H9 (cell line): ENCODE data around the gene PPP2CA. TPM values are rescaled to one million over a fixed set of nuclear protein-coding genes. Genes with fewer than 3 reads are reported as not detected.

ENCODE experiments used
- DNase-seq: peaks from one replicate; pipeline ENCODE4 v3.0.0-alpha.2; 2017
- H2AFZ ChIP-seq: one replicate; pipeline ENCODE4 v1.6.1; 2013; ENCODE audit warnings: mild to moderate bottlenecking, low read length, control low read depth, moderate library complexity
- H2AK5ac ChIP-seq: 2 replicates; pipeline ENCODE4 v1.6.1; 2013; ENCODE audit warnings: low read length, control low read depth, mixed read lengths; ENCODE audit not compliant: insufficient read length
- H2BK120ac ChIP-seq: one replicate; pipeline ENCODE4 v1.6.1; 2013; ENCODE audit warnings: low read depth, mild to moderate bottlenecking, low read length, control low read depth, inconsistent platforms; ENCODE audit not compliant: poor library complexity, severe bottlenecking
- H2BK12ac ChIP-seq: 2 replicates; pipeline ENCODE4 v1.6.1; 2013; ENCODE audit warnings: low read length, control low read depth, mixed read lengths, low read depth; ENCODE audit not compliant: insufficient read length
- H2BK15ac ChIP-seq: 2 replicates; pipeline ENCODE4 v1.6.1; 2013; ENCODE audit warnings: low read depth, low read length, control low read depth
- H2BK20ac ChIP-seq: one replicate; pipeline ENCODE4 v1.6.1; 2013; ENCODE audit warnings: low read depth, mild to moderate bottlenecking, low read length, control low read depth, inconsistent platforms; ENCODE audit not compliant: poor library complexity, severe bottlenecking
- H2BK5ac ChIP-seq: 2 replicates; pipeline ENCODE4 v1.6.1; 2013; ENCODE audit warnings: low read length, control low read depth, mixed read lengths; ENCODE audit not compliant: insufficient read length
- H3K14ac ChIP-seq: 2 replicates; pipeline ENCODE4 v1.6.1; 2013; ENCODE audit warnings: low read length, control low read depth; ENCODE audit not compliant: insufficient read depth
- H3K18ac ChIP-seq: 2 replicates; pipeline ENCODE4 v1.6.1; 2013; ENCODE audit warnings: low read depth, mild to moderate bottlenecking, mixed read lengths, low read length, control low read depth; ENCODE audit not compliant: insufficient read length
- H3K23ac ChIP-seq: 2 replicates; pipeline ENCODE4 v1.6.1; 2013; ENCODE audit warnings: low read length, control low read depth, mixed read lengths, low read depth; ENCODE audit not compliant: insufficient read length
- H3K23me2 ChIP-seq: 2 replicates; pipeline ENCODE4 v1.6.1; 2013; ENCODE audit warnings: low read depth, mild to moderate bottlenecking, mixed read lengths, low read length, control low read depth; ENCODE audit not compliant: insufficient read length, poor library complexity, severe bottlenecking
- H3K27ac ChIP-seq: 2 replicates; pipeline ENCODE4 v1.5.1; 2013; ENCODE audit warnings: low read length, control low read depth, mixed read lengths, low read depth; ENCODE audit not compliant: insufficient read length
- H3K27me3 ChIP-seq: 2 replicates; pipeline ENCODE4 v1.6.1; 2013; ENCODE audit warnings: low read length, control low read depth, inconsistent platforms; ENCODE audit not compliant: insufficient read depth
- H3K4ac ChIP-seq: 2 replicates; pipeline ENCODE4 v1.6.1; 2013; ENCODE audit warnings: low read depth, mild to moderate bottlenecking, control low read depth, inconsistent platforms, low read length, moderate library complexity
- H3K4me1 ChIP-seq: 2 replicates; pipeline ENCODE4 v1.6.1; 2013; ENCODE audit warnings: low read length, control low read depth, inconsistent platforms; ENCODE audit not compliant: insufficient read depth
- H3K4me2 ChIP-seq: 2 replicates; pipeline ENCODE4 v1.6.1; 2013; ENCODE audit warnings: low read length, control low read depth, mixed read lengths; ENCODE audit not compliant: insufficient read length, insufficient read depth
- H3K56ac ChIP-seq: 2 replicates; pipeline ENCODE4 v1.6.1; 2013; ENCODE audit warnings: low read depth, mild to moderate bottlenecking, mixed read lengths, low read length, control low read depth; ENCODE audit not compliant: insufficient read length
- H3K79me1 ChIP-seq: 2 replicates; pipeline ENCODE4 v1.6.1; 2013; ENCODE audit warnings: low read depth, mild to moderate bottlenecking, moderate library complexity, low read length, control low read depth, inconsistent platforms; ENCODE audit not compliant: insufficient read depth, poor library complexity, severe bottlenecking
- H3K79me2 ChIP-seq: 2 replicates; pipeline ENCODE4 v1.6.1; 2013; ENCODE audit warnings: low read length, control low read depth, inconsistent platforms; ENCODE audit not compliant: insufficient read depth
- H3K9ac ChIP-seq: 2 replicates; pipeline ENCODE4 v1.6.1; 2013; ENCODE audit warnings: low read length, control low read depth, mixed read lengths; ENCODE audit not compliant: insufficient read length; ENCODE audit errors: extremely low read depth
- H3K9me3 ChIP-seq: one replicate; pipeline ENCODE4 v1.6.1; 2013; ENCODE audit warnings: low read depth, low read length, inconsistent platforms; ENCODE audit not compliant: control insufficient read depth
- H3T11ph ChIP-seq: one replicate; pipeline ENCODE4 v1.6.1; 2013; ENCODE audit warnings: mild to moderate bottlenecking, low read length, control low read depth, inconsistent platforms
- H4K20me1 ChIP-seq: one replicate; pipeline ENCODE4 v1.6.1; 2013; ENCODE audit not compliant: control insufficient read depth, insufficient read length, insufficient read depth
- H4K5ac ChIP-seq: 2 replicates; pipeline ENCODE4 v1.6.1; 2013; ENCODE audit warnings: low read depth, mild to moderate bottlenecking, mixed read lengths, low read length, control low read depth; ENCODE audit not compliant: insufficient read length
- H4K8ac ChIP-seq: replicated peaks from 2 replicates; pipeline ENCODE4 v1.6.1; 2013; ENCODE audit warnings: low read length, control low read depth, mixed read lengths, low read depth; ENCODE audit not compliant: insufficient read length
- H4K91ac ChIP-seq: 2 replicates; pipeline ENCODE4 v1.6.1; 2013; ENCODE audit warnings: low read depth, mild to moderate bottlenecking, moderate library complexity, mixed read lengths, low read length, control low read depth; ENCODE audit not compliant: insufficient read length
- H3K27ac Mint-ChIP-seq, 3 experiments: 2 replicates in 2 of 3; 3 replicates in 1 of 3; pipeline ENCODE4 v1.8.0; 2020 to 2021; ENCODE audit warnings: mixed read lengths in 3 of 3, mild to moderate bottlenecking in 1 of 3, moderate library complexity in 1 of 3
- H3K27me3 Mint-ChIP-seq: 2 replicates; pipeline ENCODE4 v1.8.0; 2021; ENCODE audit warnings: low read depth, mild to moderate bottlenecking, moderate library complexity, mixed read lengths
- H3K36me3 Mint-ChIP-seq, 3 experiments: 2 replicates in 2 of 3; 3 replicates in 1 of 3; pipeline ENCODE4 v1.8.0; 2020 to 2021; ENCODE audit warnings: low read depth in 3 of 3, mixed read lengths in 3 of 3; ENCODE audit not compliant: insufficient read depth in 1 of 3
- H3K4me1 Mint-ChIP-seq, 2 experiments: 2 replicates each; pipeline ENCODE4 v1.8.0; 2020; ENCODE audit warnings: mixed read lengths in 2 of 2
- H3K4me3 Mint-ChIP-seq, 2 experiments: 2 replicates in 1 of 2; 3 replicates in 1 of 2; pipeline ENCODE4 v1.8.0; 2020 to 2021; ENCODE audit warnings: mild to moderate bottlenecking in 2 of 2, mixed read lengths in 2 of 2, moderate library complexity in 1 of 2
- H3K9me3 Mint-ChIP-seq, 2 experiments: 2 replicates in 1 of 2; 3 replicates in 1 of 2; pipeline ENCODE4 v1.8.0; 2020; ENCODE audit warnings: mild to moderate bottlenecking in 2 of 2, mixed read lengths in 2 of 2, moderate library complexity in 1 of 2
- CTCF ChIP-seq: fragments of 200-600 bp; sonication (generic); conservative IDR thresholded peaks from 3 replicates; pipeline ENCODE4 v1.8.0; 2021; ENCODE audit warnings: antibody characterized with exemption, mild to moderate bottlenecking
- WGBS: extraction: QIAGEN DNeasy Blood & Tissue Kit; methylation state at CpG from one replicate; pipeline ENCODE4 v1.1.7; 2013; ENCODE audit warnings: missing lambda C conversion rate, low lambda C conversion rate, mixed read lengths; ENCODE audit not compliant: insufficient read length; ENCODE audit errors: extremely low coverage; 5-methylcytosine and 5-hydroxymethylcytosine counted together
- total RNA-seq: library from RNA; stranded (reverse); gene quantifications from 2 replicates; pipeline ENCODE4 v1.2.1, GENCODE V29; 2021

The PPP2CA gene
- total RNA-seq, 1 experiment from 2014 or later, result 244 TPM

DNA sequence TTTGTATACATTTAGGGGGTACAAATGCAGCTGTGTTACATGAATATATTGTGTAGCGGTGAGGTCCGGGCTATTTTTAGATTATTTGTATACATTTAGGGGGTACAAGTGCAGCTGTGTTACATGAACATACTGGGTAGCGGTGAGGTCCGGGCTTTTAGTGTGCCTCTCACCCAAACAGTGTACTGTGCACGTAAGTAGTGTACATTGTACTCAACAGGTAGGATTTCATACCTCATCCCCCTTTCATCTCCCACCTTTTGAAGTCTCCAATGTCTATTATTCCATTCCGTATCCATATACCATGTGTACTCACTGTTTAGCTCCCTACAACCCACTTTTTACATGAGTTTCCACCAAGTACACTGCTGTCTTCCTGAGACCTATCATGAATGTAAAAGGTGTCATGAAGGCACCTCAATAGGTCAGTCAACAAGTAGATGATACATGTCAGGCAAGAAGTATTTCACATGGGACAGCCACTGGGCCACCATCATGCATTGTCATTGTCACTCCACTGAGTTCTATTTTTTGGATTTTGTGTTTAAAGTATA, 76.8 kb downstream of the PPP2CA start:
- no CpG with 5 or more reads among the region's 6 CpGs for WGBS
- H2BK20ac ChIP-seq, result no peak overlapping the region
- no peak overlapping the region for H2BK120ac ChIP-seq
- no peak overlapping the region for H3K9ac ChIP-seq
- H3K14ac ChIP-seq, result no peak overlapping the region
- H3K9me3 ChIP-seq, result no peaks in the 10 kb centered on the region
- no peak overlapping the region for H2AK5ac ChIP-seq
- H3K18ac ChIP-seq, result no peak overlapping the region
- H3K23me2 ChIP-seq, result no peaks in the 10 kb centered on the region
- peaks cover 3% of the 10 kb centered on the region for H4K20me1 ChIP-seq
- H3K27me3 ChIP-seq, result no peaks in the 10 kb centered on the region
- H3K4ac ChIP-seq, result no peak overlapping the region
- Mint-ChIP-seq H3K4me1 (0 out of 4 replicates have a peak, but pooled peaks cover 0 to 2% of the 10 kb centered on the region in 2 experiments), H3K36me3 (peaks cover 21 to 77% (median 57%) of the 10 kb centered on the region in 3 experiments), H3K9me3 (no peaks in the 10 kb centered on the region), H3K4me3 (no peak overlapping the region), H3K27me3 (no peaks in the 10 kb centered on the region), H3K27ac (no peak overlapping the region)
- no peak for TF ChIP-seq CTCF
- no peak overlapping the region for H3K23ac ChIP-seq
- H3K4me1 ChIP-seq, result no peaks in the 10 kb centered on the region
- H3K27ac ChIP-seq, result no peak overlapping the region
- no peak overlapping the region for H4K91ac ChIP-seq
- H3K4me2 ChIP-seq, result no peak overlapping the region
- no peak overlapping the region for H4K5ac ChIP-seq
- no peak overlapping the region for H2AFZ ChIP-seq
- no peak overlapping the region for H2BK12ac ChIP-seq
- no peak overlapping the region for H3T11ph ChIP-seq
- H2BK5ac ChIP-seq, result no peak overlapping the region
- H3K56ac ChIP-seq, result no peak overlapping the region
- H2BK15ac ChIP-seq, result no peak overlapping the region
- no peak for DNase-seq
- H3K79me2 ChIP-seq, result no peaks in the 10 kb centered on the region
- no peak overlapping the region for H4K8ac ChIP-seq
- H3K79me1 ChIP-seq, result peaks cover 2% of the 10 kb centered on the region
